Neutrophil (primary cell): ENCODE data around the gene RANBP6.
"Not testable (repeated sequence)": the region's sequence is repeated elsewhere in the genome, so short reads cannot be mapped to it uniquely, and the experiment has no call there.

ENCODE experiments used
- H3K27ac ChIP-seq: fragments of 200-600 bp; sonication (generic); 2 replicates; pipeline ENCODE4 v1.5.1; 2016; ENCODE audit warnings: mild to moderate bottlenecking, moderate library complexity
- H3K27me3 ChIP-seq: fragments of 200-600 bp; sonication (generic); 2 replicates; pipeline ENCODE4 v1.6.0; 2016; ENCODE audit warnings: mild to moderate bottlenecking
- H3K36me3 ChIP-seq: fragments of 200-600 bp; sonication (generic); 2 replicates; pipeline ENCODE4 v1.5.1; 2017
- H3K4me1 ChIP-seq, 2 experiments: fragments of 200-600 bp in 1 of 2; sonication (generic) in 1 of 2; 1 replicate in 1 of 2; 2 replicates in 1 of 2; pipeline versions ENCODE4 v1.5.1 to v1.6.1; 2013 to 2016; ENCODE audit warnings: low read depth in 1 of 2, low read length in 1 of 2, mild to moderate bottlenecking in 1 of 2, moderate library complexity in 1 of 2; ENCODE audit not compliant: control insufficient read depth in 1 of 2, insufficient read depth in 1 of 2
- H3K4me3 ChIP-seq, 2 experiments: fragments of 200-600 bp in 1 of 2; sonication (generic) in 1 of 2; 1 replicate in 1 of 2; 2 replicates in 1 of 2; pipeline ENCODE4 v1.5.1; 2013 to 2016; ENCODE audit warnings: low read depth in 1 of 2, low read length in 1 of 2, mild to moderate bottlenecking in 1 of 2, moderate library complexity in 1 of 2
- H3K9me3 ChIP-seq: fragments of 200-600 bp; sonication (generic); 2 replicates; pipeline ENCODE4 v1.5.1; 2016
- TF ChIP-seq, protein P1 (sequence below): fragments of 200-600 bp; sonication (generic); IDR thresholded peaks from 2 replicates; pipeline ENCODE4 v1.5.1; 2016; ENCODE audit warnings: antibody characterized with exemption

RANBP6 gene

GRCh38 chr9:6015278-6016157 is at the start of gene RANBP6:
TSS of gene RANBP6 (minus strand) at chr9:6015624. CDS start at chr9:6015607, 17 bp downstream.
- H3K4me3 ChIP-seq: peak within 1 kb of the TSS; percentile 66 to 94
- H3K27ac ChIP-seq: peak within 1 kb of the TSS; percentile 70
- no peaks in the 10 kb centered on the region for H3K27me3 ChIP-seq
- H3K36me3 ChIP-seq: no peaks in the 10 kb centered on the region
- peaks cover 16 to 20% of the 10 kb centered on the region in 2 experiments for H3K4me1 ChIP-seq
- no peaks in the 10 kb centered on the region for H3K9me3 ChIP-seq
- TF ChIP-seq, protein P1, sequence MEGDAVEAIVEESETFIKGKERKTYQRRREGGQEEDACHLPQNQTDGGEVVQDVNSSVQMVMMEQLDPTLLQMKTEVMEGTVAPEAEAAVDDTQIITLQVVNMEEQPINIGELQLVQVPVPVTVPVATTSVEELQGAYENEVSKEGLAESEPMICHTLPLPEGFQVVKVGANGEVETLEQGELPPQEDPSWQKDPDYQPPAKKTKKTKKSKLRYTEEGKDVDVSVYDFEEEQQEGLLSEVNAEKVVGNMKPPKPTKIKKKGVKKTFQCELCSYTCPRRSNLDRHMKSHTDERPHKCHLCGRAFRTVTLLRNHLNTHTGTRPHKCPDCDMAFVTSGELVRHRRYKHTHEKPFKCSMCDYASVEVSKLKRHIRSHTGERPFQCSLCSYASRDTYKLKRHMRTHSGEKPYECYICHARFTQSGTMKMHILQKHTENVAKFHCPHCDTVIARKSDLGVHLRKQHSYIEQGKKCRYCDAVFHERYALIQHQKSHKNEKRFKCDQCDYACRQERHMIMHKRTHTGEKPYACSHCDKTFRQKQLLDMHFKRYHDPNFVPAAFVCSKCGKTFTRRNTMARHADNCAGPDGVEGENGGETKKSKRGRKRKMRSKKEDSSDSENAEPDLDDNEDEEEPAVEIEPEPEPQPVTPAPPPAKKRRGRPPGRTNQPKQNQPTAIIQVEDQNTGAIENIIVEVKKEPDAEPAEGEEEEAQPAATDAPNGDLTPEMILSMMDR: peak; percentile 25

GRCh38 chr9:6063146-6063545 is 47.7 kb upstream of the RANBP6 start:
- H3K4me3 ChIP-seq, H3K27me3 ChIP-seq, H3K36me3 ChIP-seq, H3K4me1 ChIP-seq, H3K9me3 ChIP-seq, H3K27ac ChIP-seq: not testable (repeated sequence)

GRCh38 chr9:6055666-6056065 is 40.2 kb upstream of the RANBP6 start:
- H3K27me3 ChIP-seq: no peaks in the 10 kb centered on the region
- H3K4me3 ChIP-seq: no peak overlapping the region
- peaks cover 0 to 6% of the 10 kb centered on the region in 2 experiments for H3K4me1 ChIP-seq
- H3K27ac ChIP-seq: no peak overlapping the region
- TF ChIP-seq, protein P1: no peak
- no peaks in the 10 kb centered on the region for H3K9me3 ChIP-seq
- no peaks in the 10 kb centered on the region for H3K36me3 ChIP-seq

DNA sequence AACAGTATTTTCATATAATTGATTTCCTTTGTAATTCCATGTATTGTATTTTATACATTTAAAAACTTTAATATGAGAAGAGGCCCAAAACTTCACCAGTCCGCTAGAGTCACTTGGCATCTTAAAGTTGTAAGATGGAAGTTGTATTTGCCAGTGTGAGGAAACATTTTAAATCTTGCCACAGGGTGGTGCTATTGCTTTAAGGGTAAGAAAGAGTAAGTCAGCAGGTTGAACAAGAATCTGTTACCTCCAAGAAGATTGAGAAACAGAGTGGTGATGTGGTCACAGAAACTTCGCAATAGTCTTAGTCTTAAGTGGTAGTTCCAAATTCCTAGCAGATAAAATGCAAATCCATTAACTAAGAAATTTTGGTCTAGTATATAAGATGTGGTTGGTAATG is 39.8 kb upstream of the RANBP6 start:
- H3K36me3 ChIP-seq: no peaks in the 10 kb centered on the region
- H3K27ac ChIP-seq: no peak overlapping the region
- no peaks in the 10 kb centered on the region for H3K27me3 ChIP-seq
- TF ChIP-seq, protein P1: peak; percentile 22
- no peaks in the 10 kb centered on the region for H3K9me3 ChIP-seq
- H3K4me3 ChIP-seq: no peak overlapping the region
- peaks cover 0 to 6% of the 10 kb centered on the region in 2 experiments for H3K4me1 ChIP-seq

DNA sequence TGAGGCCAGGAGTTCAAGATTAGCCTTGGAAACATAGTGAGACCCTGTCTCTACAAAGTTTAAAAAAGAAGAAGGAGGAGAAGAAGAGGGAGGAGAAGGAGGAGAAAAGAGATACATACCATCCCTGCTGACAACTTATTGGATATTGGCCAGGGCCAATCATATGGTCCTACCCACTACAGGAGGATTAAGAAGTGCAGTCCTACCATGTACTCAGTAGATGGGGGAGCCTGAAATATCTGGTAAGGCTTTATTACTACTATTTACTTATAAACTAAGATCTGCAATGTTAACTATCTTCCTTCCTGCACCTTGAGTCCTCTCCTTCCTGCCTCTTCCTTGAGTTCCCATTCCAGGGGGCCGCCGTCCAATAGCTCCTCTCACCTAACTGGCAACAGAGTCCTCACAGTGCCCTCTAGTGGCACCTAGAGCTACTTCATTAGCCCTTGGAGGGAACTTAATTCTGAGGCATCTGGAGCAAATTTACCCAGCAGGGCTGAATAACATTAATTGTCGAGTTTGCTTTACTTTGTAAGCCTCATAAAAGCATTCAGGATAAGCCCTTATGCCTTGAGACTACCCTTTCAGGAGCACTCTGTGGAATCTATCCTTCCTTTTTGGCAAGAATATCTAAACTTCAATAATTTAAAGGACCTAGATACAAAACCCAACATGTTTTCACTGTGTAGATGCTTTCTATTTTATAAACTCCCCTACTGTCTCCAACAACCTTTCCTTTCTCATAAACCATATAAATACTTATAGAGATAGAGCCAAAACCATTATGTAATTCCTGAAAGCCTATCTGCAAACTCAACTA is 39.1 kb upstream of the RANBP6 start:
- TF ChIP-seq, protein P1: peak; percentile 61
- Histone ChIP-seq H3K36me3 (no peaks in the 10 kb centered on the region), H3K4me3 (no peak overlapping the region), H3K4me1 (peaks cover 0 to 6% of the 10 kb centered on the region in 2 experiments), H3K27me3 (no peaks in the 10 kb centered on the region), H3K9me3 (no peaks in the 10 kb centered on the region), H3K27ac (no peak overlapping the region)
